Measurements from ENCODE around the gene MXD4.
"Not testable (repeated sequence)": the region's sequence is repeated elsewhere in the genome, so short reads cannot be mapped to it uniquely, and the experiment has no call there.

The MXD4 gene

GRCh38 chr4:2275546-2276251 is 13.8 kb upstream of the MXD4 start:
- DNase-seq (ENCODE audit: low read depth) = no peak

GRCh38 chr4:2275044-2275397 is 13.1 kb upstream of the MXD4 start:
- DNase-seq (ENCODE audit: low read depth) = not testable (repeated sequence)

DNA sequence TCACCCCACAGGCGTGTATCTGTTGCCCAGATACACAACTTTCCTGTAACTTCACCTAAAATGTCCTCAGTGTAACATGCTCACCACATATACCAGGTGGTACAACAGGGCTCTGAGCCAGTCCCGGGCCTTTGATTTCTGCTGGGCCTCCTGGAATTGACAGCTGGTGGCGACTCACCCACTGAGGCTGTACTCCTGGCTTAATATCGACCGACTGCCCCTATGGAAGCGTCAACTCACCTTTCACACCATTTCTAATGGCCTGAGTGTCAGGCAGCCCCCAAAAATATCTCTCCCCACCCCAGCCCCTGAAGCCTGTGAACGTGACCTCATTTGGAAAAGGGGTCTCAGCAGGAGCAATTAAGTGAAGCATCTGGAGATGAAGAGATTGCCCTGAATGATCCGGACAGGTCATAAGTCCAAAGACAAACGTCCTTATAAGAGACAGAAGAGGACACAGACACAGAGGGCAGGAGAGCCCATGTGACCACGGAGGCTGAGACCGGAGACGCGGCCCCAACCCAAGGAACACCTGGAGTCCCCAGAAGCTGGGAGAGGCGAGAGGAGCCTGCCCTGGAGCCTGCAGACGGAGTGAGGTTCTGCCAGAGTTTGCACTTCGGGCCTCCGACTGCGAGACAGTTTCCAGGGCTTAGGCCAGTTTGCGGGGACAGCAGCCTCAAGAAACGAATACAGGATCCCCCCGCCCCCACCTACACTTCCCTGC is 12.6 kb upstream of the MXD4 start:
- no peak for DNase-seq (ENCODE audit: low read depth)

DNA sequence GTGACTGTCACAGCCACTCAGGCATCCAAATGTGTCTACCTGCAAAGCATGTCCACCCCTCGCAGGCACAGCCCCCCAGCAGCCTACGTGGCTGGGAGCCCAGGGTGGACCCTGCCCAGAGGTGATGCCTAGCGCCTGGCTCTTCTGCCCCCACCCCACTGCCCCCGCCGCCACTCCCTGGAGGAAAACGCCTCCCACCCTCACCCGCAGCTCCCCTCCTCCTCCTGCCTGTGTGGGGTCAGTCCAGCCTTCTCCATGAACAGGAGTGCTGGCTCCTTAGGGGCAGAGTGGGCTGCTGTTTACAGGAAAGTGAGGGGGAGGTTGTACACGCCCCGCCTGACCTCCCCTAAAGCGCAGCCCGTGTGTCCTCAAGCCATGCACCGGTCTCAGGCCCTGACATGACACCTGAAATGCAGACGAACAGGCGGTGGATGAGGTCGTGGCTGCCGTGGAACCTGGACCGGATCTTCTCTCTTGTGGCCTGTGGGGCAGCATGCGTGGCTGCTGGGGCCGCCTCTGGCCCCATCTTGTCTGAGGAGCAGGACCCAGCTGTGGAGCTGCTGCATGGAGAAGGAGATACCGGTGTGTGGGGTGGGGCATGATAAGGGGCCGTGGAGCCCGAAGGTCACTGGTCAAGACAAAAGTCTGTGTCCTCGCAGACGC is 11.9 kb upstream of the MXD4 start:
- no peak for DNase-seq (ENCODE audit: low read depth)

DNA sequence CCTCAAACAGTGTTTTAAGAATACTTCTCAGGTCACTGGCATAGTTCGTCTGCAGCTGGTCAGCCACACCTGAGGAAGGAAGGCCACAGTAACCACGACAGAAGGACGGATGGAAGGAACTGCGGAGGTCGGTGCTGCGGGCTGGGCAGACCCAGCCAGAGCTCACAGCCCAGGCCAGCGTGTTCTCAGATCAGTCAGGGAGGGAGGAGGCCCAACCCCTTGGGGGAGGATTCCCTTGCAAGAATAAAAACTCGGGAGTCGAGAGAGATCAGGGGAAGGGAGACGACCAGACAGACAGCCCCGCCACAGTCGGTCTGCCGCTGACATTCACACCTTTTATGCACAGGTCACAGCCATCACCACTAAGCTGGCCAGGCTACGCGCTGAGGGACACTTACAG is 11.3 kb upstream of the MXD4 start:
- DNase-seq (ENCODE audit: low read depth) = no peak

DNA sequence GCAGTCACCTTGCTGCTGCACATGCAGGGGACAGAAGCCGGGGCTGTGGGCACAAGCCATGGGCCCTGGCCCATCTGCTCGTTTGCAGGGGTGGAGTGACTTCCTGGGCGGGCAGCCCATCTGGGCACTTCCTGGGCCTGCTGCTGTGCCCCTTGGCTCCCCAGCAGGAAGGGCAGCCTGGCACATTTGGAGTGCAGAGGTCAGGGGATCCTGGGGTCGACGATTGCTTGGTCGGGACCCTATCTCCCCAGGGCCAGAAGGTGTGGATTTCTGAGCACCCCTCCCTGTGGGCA is 10.9 kb upstream of the MXD4 start:
- no peak for DNase-seq (ENCODE audit: low read depth)

- DNase-seq (ENCODE audit: low read depth) = no peak
Measured at GRCh38 chr4:2272026-2272827, 10.3 kb upstream of the MXD4 start.

GRCh38 chr4:2271279-2272025 is 9.5 kb upstream of the MXD4 start:
- no peak for DNase-seq (ENCODE audit: low read depth)

DNA sequence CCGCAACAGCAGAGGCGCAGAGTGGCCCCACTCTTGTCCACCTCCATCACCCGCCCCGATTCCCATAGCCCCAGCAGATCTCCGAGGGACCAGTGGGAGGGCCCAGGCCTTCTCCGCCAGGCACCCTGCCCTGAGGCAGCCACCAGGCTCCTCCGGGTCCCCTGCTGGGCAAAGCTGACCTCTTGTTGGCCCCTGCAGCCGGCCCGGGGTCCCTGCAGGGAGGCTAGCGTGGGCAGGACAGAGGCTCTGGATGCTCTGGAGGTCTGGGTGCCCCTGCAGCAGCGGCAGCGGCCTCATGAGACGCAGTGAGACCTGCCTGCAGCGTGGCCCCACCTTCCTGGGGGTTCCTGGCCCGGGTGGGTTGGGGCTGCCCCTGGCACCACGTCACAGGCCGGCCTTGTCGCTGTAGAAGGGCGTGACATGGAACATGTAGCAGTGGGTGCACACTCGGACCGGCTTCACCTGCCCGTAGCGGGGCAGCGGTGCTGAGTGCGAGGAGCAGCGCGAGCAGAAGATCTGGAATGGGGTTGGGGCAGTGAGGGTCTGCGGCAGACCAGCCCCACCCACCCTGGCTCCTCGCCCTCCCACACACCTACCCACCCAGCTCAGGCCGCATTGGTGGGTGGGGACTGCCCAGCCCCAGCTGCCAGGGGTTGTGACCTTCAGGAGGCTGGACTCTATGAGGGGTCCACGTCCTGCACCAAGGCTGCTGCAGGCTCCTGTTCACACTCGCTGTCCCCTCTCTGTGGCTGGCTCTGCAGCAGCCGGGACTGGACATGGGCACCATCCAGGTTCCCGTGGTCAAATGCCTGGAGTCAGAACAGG is 8.6 kb upstream of the MXD4 start:
- no peak for DNase-seq (ENCODE audit: low read depth)

GRCh38 chr4:2269618-2270163 is 7.8 kb upstream of the MXD4 start:
- no peak for DNase-seq (ENCODE audit: low read depth)

- DNase-seq (ENCODE audit: low read depth) = no peak
Measured at GRCh38 chr4:2269206-2269531, 7.3 kb upstream of the MXD4 start.

DNA sequence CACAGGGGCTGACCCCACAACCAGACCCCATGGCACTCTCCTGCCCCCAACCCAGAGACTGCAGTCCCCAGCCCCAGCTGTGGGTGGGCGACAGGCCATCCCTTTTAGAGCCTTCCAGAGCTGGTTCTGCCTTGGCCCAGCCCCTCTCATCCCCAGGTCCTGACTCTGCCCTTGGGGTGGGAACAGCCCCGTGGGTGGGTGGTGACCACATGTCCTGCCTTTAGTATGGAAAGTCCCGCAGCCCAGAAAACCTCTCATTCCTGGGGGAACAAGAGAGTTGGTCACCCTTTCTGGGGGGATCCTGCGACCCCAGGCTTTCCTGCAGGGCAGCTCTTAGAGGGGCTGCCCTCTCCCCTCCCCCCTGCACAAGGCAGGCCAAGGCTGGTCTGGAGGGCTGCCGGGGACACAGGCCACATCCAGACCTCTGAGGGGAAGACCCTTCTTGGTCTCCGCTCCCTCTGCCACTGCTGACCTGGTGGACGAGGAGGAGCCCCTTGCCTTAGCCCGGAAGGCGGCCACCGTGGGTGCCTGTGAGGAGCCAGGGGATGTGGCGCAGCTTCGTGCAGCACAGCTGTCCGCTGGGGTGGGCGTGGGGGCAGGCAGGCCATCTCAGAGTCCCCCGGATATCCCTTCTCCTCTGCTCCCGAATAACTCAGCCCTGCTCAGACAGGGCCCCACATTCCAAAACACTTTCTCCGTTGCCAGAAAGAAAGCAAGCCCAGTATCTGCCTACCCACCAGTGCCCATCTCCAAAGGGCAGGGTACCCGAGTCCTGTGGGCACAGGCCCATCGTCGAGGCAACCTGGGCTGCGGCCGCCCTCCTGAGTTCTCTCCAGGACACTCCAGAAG is 6.7 kb upstream of the MXD4 start:
- DNase-seq (ENCODE audit: low read depth) = no peak

- DNase-seq (ENCODE audit: low read depth) = no peak
Measured at GRCh38 chr4:2267841-2268240, 5.9 kb upstream of the MXD4 start.

DNA sequence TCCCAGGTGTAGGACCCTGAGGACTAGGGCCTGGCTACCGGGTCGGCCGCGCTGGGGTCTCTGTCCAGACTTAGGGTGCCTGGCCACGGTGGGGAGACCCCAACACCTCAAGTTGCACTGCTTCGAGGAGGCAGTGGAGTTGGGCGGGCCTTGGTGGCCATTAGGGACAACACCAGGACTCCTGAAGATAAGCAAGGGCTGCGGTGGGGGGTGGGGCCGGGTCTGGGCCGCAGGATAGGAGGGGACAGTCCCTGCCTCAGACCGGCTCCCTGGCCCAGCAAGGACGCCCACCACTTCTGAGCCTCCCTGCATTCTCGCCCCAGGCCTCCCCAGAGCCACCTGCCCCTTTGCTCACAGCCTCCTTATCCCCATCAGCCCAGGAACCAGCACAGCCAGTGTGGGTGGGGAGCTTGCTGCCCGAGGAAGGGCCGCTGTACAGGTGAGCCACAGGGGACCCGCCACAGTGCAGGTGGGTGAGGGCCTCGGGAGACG is 5.5 kb upstream of the MXD4 start:
- DNase-seq (ENCODE audit: low read depth) = no peak

- DNase-seq (ENCODE audit: low read depth) = no peak
Measured at GRCh38 chr4:2266821-2267220, 4.9 kb upstream of the MXD4 start.

DNA sequence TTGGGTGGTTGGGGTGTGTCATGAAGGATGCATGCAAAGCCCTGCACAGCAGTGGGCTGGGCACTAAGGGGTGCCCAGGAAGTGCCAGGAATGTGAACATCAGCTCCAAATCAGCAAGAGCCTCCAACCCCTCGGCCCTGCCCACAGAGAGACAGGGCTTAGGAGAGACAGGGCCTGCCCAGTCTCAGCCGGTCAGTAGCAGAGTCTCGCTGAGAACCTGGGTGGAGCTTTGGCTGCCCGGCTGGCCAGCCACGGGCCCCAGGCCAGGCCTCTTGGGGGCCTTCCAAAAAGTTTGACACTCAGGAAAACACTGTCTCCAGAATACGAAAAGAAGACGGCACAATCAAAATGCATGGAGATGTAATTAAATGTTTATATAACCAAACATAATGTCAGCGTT is 4.3 kb upstream of the MXD4 start:
- DNase-seq (ENCODE audit: low read depth) = no peak

DNA sequence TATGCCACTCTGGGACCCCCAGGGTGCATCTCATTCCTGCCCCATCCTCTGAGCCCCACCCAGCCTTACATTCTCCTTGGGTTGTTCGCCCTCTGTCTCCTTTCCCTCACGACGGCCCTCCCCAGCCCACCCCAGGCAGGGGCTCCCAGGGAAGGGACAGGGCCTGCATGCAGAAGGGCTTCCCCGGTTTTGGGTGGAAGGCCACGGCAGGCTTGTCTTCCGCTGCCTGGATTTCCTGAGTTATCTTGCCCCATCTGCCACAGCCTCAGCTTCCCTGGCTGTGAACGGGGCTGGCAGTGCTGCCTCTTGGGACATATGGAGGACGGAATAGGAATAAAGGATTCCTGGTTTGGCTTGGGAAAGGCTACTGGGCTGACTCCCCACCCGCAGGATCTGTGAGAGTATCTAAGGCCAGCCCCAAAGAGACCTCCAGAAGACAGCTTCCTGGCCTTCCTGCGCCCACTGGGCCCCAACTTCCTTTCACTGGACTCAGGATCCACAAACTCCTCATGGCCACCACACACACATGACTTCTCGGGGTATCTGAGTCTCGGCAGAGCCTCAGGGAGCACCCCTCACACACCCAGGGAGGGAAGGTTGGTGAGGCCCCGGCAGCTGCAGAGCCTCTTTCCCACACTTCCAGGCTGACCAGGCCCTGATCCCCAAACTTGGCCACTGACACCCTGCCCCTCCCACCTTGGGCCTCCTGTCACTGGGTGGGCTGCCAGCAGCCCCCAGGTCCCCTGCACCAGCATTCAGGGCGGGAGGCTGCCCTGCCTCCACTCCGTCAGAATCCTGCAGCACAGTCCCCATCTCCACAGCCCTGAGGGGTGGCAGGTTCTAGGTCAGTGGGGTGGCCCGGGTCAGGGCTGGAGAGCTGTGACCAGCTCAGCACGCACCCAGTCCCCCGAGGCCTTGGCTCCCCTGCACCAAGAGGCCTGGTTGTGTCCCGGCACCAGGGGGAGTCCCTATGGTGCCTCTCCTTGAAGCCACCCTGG is 3.5 kb upstream of the MXD4 start:
- DNase-seq (ENCODE audit: low read depth) = no peak

DNA sequence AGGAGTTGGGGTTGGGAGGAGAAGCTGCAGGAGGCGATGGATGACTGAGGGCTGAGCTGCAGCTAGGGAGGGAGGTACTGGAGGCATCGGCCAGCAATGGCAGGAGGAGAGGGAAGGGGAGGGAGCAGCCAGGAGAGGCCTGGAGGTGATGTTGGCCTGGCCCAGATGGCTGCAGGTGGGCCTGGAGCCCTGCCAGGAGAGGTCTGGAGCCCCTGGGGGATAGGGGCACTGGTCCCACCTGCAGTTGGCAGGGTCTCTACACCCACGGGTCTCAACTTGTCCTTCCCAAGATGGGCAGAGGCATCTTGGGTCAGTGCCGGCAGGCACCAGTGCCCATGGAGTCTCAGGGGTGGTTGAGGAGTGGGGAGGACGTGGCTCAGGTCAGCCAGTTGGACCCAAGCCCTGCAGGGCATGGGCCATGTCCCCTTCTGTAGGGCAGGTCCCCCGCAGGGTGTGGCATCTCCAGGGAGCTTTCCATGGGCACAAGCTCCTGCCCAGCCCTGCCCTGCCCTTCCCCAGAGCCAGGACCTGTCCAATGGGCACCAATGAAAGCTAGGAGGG is 2.7 kb upstream of the MXD4 start:
- no peak for DNase-seq (ENCODE audit: low read depth)
